GM12801 (cell line): ENCODE results near the gene COL4A2.

Experiments used
- TF ChIP-seq, protein P1 (sequence below): IDR thresholded peaks from one replicate; pipeline ENCODE4 v1.5.1; 2011; ENCODE audit warnings: control low read depth; ENCODE audit not compliant: insufficient read length; ENCODE audit errors: extremely low read depth

Gene COL4A2

DNA sequence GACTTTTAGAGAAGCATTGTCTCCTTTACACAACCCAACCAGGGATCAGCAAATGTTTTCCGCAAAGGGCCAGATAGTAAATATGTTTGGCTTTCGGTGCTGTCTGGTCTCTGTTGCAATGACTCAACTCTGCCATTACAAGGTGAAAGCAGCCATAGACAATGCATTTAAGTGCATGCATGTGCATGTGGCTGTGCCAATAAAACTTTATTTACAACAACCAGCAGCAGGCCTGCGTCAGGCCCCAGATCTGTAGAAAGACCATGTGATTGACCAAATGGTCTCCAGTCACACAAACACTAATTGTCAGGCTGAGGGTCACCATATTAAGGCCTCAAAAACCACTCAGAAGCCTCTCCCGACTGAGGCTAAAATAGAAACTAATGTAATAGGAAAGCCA, 246.3 kb downstream of the COL4A2 start:
- TF ChIP-seq, protein P1, sequence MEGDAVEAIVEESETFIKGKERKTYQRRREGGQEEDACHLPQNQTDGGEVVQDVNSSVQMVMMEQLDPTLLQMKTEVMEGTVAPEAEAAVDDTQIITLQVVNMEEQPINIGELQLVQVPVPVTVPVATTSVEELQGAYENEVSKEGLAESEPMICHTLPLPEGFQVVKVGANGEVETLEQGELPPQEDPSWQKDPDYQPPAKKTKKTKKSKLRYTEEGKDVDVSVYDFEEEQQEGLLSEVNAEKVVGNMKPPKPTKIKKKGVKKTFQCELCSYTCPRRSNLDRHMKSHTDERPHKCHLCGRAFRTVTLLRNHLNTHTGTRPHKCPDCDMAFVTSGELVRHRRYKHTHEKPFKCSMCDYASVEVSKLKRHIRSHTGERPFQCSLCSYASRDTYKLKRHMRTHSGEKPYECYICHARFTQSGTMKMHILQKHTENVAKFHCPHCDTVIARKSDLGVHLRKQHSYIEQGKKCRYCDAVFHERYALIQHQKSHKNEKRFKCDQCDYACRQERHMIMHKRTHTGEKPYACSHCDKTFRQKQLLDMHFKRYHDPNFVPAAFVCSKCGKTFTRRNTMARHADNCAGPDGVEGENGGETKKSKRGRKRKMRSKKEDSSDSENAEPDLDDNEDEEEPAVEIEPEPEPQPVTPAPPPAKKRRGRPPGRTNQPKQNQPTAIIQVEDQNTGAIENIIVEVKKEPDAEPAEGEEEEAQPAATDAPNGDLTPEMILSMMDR = no peak

DNA sequence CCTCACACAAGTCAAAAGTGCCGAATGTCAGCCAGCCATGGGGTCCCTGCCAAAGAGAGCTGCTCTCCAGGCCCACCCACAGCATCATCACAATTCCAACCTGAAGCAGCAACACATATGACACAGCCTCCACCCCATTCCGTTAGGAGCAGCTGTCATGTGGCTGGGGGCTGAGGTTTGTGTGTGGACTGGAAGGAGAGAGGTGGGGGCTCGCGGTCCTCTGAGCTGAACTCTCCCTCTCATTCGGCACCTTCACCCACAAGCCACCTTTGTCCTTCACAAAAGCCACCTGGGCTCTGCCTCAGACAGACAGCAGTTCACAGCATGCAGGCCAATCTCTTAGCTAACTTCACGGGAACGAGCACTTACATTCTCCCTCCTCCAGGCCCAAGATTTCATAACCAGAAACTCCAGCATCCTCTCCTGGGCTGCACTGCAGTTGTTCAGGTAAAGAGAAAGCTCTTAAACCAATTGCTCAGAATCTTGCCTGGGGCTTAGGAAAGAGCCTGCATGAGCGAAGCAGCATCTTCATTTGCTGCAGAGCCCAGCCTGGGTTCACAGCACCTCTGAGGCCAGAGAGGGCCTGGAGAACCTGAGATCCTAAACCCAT, 247.2 kb downstream of the COL4A2 start:
- TF ChIP-seq, protein P1 = no peak

DNA sequence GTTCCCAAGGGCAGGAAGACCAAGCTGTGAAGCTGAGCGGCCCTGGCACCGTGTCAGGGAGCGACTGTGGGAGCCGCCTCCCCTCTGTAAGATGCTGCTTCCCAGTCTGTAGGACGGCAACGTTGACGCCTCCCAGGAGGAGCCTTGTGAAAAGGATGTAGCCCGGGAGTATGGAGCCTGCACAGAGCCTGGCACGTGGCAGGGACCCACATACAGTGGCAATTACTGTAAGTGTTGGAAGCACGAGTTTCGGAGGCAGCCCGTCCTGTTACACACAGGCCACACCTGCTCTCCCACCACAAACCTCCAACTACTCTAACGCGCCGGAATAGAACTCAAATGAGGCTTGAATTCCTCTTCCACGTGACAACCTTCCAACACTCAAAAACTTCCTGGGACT, 247.9 kb downstream of the COL4A2 start:
- TF ChIP-seq, protein P1 = no peak

DNA sequence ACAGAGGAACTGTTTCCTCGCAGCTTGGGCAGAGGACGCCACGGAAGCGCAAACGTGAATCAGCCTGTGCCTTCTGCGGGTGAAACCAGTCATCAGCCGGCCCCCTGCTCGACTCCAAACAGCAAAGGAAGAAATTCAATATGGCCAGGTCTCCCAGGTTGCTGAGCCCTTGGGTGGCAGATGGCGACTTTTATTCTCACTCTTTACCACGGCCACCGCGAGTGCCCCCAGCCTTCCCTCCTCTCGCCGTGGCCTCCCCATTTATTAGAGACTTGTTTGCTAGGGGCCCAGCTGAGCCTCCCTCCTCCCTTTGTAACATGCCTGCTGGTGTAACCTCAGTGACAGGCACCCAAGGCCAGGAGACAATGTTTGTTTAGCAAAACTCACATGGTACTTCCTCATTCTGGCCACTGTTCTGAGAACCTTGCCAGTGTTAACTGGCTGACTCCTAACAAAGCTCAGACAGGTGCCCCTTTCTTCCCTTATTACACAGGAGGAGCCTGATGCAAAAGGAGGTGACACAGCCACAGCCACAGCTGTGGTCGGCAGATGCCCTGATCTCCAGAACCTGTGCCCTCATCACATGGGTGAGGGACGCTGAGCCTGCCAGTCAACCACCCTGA, 248.6 kb downstream of the COL4A2 start:
- TF ChIP-seq, protein P1 = no peak

DNA sequence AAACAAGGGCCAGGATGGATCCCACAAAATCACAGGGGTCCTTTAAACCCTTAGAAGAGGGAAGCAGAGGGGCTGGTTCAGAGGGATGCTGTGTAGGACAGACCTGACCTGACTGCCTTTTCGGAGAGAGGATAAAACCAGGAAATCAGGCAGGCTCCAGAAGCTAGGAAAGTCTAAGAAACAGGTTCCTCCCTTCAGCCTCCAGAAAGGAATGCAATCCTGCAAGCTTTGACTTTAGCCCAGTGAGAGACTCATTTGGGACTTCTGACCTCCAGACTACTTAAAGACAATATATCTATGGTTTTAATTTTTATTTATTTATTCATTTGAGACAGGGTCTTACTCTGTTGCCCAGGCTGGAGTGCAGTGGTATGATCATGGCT, 249.1 kb downstream of the COL4A2 start:
- TF ChIP-seq, protein P1 = no peak

DNA sequence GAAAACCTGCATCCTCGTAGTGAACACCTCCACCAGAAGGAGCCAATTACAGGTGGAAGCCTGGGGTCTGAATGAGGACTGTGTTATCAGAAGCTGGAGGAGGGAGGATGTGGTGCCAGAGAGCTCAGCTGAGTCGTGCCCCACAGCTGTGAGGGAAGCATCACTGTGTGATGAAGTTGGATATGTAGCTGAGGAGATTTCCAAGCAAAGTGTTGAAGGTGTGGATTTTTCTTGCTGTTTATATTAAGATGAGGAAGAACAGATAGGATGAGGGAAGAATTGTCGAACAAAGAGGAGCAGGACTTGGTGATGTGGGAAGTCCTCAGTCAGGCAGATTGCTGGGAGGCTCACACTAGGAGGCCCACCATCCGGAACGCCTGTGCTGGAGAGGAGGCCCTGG, 250.0 kb downstream of the COL4A2 start:
- TF ChIP-seq, protein P1 = no peak

DNA sequence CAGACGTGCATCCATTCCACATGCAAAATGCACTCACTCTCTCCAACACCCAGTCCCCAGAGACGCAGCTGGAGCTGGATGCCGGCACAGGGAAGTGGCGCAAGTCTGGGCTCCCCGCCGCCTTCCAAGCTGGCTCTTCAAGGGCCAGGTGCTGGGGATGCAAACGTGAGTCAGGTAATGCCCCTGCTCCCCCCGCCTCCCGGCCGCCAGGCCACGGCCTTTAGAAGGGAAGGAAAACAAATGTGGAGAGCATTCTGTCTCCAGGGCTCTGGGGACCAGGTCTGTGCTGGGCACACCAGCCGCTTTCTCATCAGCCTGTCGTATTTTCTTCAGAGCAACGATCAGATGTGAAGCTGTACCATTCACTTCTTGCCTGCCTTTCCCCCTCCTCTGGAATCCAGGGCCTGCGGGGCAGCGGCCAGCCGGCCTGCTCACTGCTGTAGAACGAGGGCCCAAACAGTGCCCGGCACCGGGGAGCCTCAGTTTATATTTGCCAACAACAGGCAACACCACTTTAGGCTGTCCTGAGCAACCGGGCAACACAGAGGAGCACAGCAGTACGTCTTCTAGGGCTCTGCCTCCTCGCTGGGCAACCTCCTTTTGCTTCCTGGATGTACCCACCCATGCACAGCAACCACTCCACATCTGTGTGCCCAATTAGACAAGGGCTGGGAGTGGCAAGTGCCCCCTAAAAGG, 250.7 kb downstream of the COL4A2 start:
- TF ChIP-seq, protein P1 = no peak
